Measurements from ENCODE around the gene SLC22A17. TPM values are rescaled to one million over a fixed set of nuclear protein-coding genes. Genes with fewer than 3 reads are reported as not detected.

SLC22A17 gene
- total RNA-seq, 4 donors from 2014 or later = 0.88 to 9.2 (median 3.3) TPM

- H3K27me3 ChIP-seq = peaks cover 0 to 32% (median 0%) of the 10 kb centered on the region in 4 donors
- H3K36me3 ChIP-seq = no peaks in the 10 kb centered on the region
- intact Hi-C loops (cut with DNase I) = loop anchor here (2.0 kb wide), 1 partner anchor 54 kb away; no protein-coding TSS in a partner anchor
- peaks cover 0 to 14% (median 0%) of the 10 kb centered on the region in 3 donors for H3K4me1 ChIP-seq
- WGBS, 2 donors = 40 to 60% methylated on average over 1 to 2 of the region's 4 CpGs
- H3K27ac ChIP-seq = no peak overlapping the region
- H3K4me3 ChIP-seq = no peak overlapping the region
- no peaks in the 10 kb centered on the region for H3K9me3 ChIP-seq
- TF ChIP-seq, protein P1, sequence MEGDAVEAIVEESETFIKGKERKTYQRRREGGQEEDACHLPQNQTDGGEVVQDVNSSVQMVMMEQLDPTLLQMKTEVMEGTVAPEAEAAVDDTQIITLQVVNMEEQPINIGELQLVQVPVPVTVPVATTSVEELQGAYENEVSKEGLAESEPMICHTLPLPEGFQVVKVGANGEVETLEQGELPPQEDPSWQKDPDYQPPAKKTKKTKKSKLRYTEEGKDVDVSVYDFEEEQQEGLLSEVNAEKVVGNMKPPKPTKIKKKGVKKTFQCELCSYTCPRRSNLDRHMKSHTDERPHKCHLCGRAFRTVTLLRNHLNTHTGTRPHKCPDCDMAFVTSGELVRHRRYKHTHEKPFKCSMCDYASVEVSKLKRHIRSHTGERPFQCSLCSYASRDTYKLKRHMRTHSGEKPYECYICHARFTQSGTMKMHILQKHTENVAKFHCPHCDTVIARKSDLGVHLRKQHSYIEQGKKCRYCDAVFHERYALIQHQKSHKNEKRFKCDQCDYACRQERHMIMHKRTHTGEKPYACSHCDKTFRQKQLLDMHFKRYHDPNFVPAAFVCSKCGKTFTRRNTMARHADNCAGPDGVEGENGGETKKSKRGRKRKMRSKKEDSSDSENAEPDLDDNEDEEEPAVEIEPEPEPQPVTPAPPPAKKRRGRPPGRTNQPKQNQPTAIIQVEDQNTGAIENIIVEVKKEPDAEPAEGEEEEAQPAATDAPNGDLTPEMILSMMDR (IDR thresholded peaks at IDR 0.05) = no peak
- no peak for TF ChIP-seq POLR2A (IDR thresholded peaks at IDR 0.05)
- no peak for DNase-seq
These were observed 28.3 kb upstream of the SLC22A17 start for GRCh38 chr14:23380976-23381375.

GRCh38 chr14:23380197-23380914 lies 27.7 kb upstream of the SLC22A17 start:
- H3K27ac ChIP-seq = no peak overlapping the region
- H3K4me1 ChIP-seq = peaks cover 0 to 14% (median 0%) of the 10 kb centered on the region in 3 donors
- H3K36me3 ChIP-seq = no peaks in the 10 kb centered on the region
- H3K9me3 ChIP-seq = no peaks in the 10 kb centered on the region
- no peak for DNase-seq
- no peak overlapping the region for H3K4me3 ChIP-seq
- H3K27me3 ChIP-seq = peaks cover 0 to 32% (median 0%) of the 10 kb centered on the region in 4 donors
- TF ChIP-seq, protein P1 (IDR thresholded peaks at IDR 0.05) = no peak
- no peak for TF ChIP-seq POLR2A (IDR thresholded peaks at IDR 0.05)
- intact Hi-C loops (cut with DNase I) = loop anchor here (2.0 kb wide), 1 partner anchor 54 kb away; no protein-coding TSS in a partner anchor
- WGBS, 2 donors = 51 to 62% methylated on average over 6 to 7 of the region's 16 CpGs

- Histone ChIP-seq H3K27me3 (peaks cover 0 to 32% (median 0%) of the 10 kb centered on the region in 4 donors), H3K9me3 (no peaks in the 10 kb centered on the region), H3K4me1 (peaks cover 0 to 14% (median 0%) of the 10 kb centered on the region in 3 donors), H3K27ac (no peak overlapping the region), H3K36me3 (no peaks in the 10 kb centered on the region), H3K4me3 (no peak overlapping the region)
- intact Hi-C loops (cut with DNase I) = loop anchor here (2.0 to 10.0 kb wide), 2 partner anchors 53 to 115 kb away; no protein-coding TSS in a partner anchor
- 27 to 73% methylated on average over 2 to 3 of the region's 12 CpGs for WGBS, 2 donors
- no peak for DNase-seq
- no peak for TF ChIP-seq POLR2A (IDR thresholded peaks at IDR 0.05)
- TF ChIP-seq, protein P1 (IDR thresholded peaks at IDR 0.05) = peak; percentile 86 to 98 (median 94)
These were observed 26.9 kb upstream of the SLC22A17 start for GRCh38 chr14:23379366-23380196.

DNA sequence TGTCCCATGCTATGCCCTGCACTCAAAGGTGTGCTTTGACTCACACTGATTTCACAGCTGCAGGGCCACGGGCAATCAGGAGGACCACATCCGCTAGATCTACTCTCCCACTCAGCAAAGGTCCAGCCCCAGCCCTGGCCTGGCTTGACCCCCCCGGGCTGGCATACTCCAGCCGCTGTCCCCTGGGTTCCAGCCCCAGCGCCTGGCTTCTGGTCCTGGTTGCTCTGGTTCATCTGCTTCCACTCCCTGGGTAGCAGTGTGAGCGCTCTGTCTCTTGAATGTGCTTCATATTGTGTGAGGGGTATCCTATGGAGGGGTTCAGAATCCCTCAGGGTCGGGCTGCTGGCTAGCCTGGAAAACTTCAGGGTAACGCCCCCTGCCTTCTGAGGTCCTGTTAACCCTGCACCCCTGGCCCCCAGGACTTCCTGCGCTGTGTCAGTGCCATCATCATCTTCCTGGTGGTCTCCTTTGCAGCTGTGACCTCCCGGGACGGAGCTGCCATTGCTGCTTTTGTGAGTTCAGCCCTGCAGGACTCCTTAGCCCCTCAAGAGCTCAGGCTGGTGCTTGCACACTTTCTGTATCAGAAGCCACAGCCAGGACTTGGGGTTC lies 26.0 kb upstream of the SLC22A17 start:
- intact Hi-C loops (cut with DNase I) = loop anchor here (10.0 kb wide), 1 partner anchor 114 kb away; no protein-coding TSS in a partner anchor
- WGBS, 2 donors = 72 to 79% methylated on average over 6 to 11 of the region's 11 CpGs
- peaks cover 0 to 32% (median 0%) of the 10 kb centered on the region in 4 donors for H3K27me3 ChIP-seq
- no peak for DNase-seq
- H3K4me1 ChIP-seq = peaks cover 0 to 14% (median 0%) of the 10 kb centered on the region in 3 donors
- no peaks in the 10 kb centered on the region for H3K9me3 ChIP-seq
- no peak overlapping the region for H3K27ac ChIP-seq
- H3K36me3 ChIP-seq = no peaks in the 10 kb centered on the region
- no peak overlapping the region for H3K4me3 ChIP-seq
- TF ChIP-seq POLR2A (IDR thresholded peaks at IDR 0.05) = no peak
- TF ChIP-seq, protein P1 (IDR thresholded peaks at IDR 0.05) = no peak
